Activated T-helper 1 cell treated with Interleukin-2 at 50 U/mL for 16 hours (primary cell): Measurements from ENCODE around the gene MARK3.

Source experiments
- DNase-seq: peaks from one replicate; pipeline ENCODE4 v3.0.0-alpha.2; 2020; ENCODE audit warnings: low read depth

Gene MARK3

DNA sequence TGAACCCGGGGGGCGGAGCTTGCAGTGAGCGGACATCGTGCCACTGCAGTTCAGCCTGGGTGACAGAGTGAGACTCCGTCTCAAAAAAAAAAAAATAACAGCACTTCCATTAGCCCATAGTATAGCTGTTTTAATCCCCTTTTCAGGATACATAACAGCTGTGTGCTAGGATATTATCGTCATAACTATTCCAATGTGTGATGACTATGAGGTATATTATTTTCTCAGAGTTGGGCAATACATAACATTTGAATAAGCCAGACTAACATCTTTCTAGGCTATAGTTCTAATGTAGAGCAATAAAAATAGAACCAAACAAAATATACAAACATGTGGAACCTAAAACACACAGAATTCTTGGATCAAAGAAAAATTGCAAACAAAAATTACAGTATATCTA, 57.1 kb downstream of the MARK3 start:
- DNase-seq: no peak

DNA sequence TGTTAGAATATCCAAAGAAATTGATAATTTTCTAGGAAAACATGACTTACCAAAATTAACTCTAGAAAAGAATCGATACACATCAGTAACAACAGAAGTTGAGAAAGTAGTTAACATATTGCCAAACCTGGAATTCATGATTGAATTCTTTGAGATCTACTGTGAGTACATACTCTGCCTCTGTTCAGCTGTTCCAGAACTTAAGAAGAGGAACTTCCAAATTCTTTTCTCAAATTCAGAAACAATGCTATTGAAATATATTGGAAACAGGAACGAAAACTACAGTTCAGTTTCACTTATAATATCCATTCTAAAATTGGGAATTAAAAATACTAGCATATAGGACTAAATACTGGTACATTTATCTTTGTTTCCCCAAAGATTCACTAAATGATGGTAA, 57.9 kb downstream of the MARK3 start:
- DNase-seq: no peak

DNA sequence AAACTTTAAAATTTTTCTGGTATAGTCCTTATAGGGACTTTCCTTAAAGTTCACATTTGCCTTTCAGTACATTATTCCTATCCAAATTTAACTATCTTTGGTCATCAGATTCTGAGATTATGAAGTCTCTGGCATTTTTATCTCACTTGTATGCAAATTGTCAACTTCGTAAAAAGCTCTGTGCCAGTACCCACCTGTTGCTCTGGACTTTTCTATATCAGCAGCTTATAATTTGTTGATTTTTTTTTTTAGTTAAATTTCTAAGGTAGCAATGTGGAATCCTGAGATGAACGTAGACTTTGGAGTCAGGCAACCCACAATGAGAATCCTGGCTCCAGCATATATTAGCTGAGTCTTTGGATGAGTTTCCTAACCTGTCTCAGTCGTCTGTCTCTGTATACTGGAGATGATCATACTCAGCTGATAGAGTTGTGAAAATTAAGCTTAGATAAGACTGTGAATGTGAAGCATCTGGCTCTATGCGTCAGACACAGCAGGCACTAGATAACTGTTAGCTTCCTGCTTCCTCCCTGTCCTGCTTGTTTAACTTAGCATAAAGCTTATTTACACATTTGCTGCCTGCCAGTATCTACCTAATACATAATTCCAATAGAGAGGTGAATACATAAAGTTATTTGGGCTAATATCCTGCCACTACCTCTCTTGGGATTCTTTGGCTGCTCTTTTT, 59.8 kb downstream of the MARK3 start:
- no peak for DNase-seq

GRCh38 chr14:103445806-103446205, 60.6 kb downstream of the MARK3 start:
- DNase-seq: no peak

- DNase-seq: no peak
These were observed 62.9 kb downstream of the MARK3 start for GRCh38 chr14:103448097-103448496.

GRCh38 chr14:103449634-103450161, 64.5 kb downstream of the MARK3 start:
- no peak for DNase-seq

DNA sequence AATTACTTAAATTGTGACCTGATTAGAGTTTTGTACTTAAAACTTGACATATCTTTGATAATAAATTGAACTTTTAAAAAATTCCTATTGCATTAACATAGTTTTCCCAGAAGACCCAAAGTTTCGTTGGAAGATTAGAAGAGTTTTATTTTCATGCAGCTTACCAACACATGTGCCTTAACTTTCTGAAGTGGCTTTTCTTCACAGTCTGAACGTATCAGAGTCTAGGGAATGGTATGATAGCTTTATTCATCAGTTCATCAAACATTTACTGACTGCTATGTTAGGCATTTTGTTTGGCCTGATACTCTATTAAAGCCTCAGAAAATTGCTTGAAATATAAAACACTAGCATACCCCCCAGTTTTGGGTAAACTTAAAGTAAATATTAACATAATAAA, 65.2 kb downstream of the MARK3 start:
- no peak for DNase-seq

- no peak for DNase-seq
These were observed 66.2 kb downstream of the MARK3 start for GRCh38 chr14:103451401-103451800.

GRCh38 chr14:103453791-103454190, 68.6 kb downstream of the MARK3 start:
- no peak for DNase-seq

DNA sequence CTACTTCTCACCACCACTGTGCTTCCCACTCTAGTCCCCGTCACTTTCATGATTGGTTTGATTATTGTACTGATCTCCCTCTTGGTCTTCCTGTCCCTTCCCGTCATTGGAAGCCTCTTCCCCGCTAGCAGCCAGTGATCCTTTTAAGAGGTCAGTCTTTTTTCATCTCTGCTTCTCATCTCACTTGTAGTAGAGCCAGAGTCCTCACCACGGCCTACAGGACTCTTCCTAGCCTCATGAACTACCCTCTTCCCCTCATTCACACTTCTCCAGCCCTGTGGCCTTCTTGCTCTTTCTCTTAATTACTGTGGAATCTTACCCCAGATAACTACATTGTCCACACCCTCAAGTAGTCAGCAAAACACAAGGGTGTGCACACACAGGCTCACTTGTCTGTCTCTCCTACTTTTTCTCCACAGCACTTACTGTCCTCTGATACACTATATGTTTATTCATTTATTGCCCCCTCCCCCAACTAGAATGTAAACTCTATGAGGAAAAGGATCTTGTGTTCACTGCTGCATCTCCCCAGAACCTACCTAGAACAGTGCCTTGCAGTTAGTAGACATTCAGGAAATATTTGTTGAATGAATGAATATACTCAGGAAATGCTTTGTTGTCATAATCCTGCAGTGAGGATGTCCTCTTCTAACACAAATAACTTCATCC, 71.1 kb downstream of the MARK3 start:
- no peak for DNase-seq

GRCh38 chr14:103460415-103460814, 75.2 kb downstream of the MARK3 start:
- no peak for DNase-seq

DNA sequence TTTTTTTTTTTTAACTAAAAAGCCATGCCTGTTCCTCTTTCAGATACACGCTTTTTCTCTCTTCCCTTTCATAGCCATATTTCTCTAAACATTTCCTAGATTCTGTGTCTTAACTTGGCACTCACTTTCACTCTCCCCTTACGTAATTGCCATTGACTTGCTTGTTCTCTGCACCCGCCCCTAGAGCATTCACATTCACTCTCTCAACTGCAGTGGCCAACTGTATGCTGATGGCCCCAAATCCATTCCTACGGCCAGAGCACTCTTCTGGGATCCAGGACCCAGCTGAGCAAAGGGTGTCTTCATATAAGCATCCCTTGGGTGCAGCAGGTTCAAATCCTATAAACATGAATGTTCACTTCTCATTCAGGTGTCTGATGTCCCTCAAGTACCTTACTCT, 77.9 kb downstream of the MARK3 start:
- DNase-seq: no peak

- DNase-seq: no peak
These were observed 78.6 kb downstream of the MARK3 start for GRCh38 chr14:103463851-103464250.

- DNase-seq: no peak
These were observed 87.7 kb downstream of the MARK3 start for GRCh38 chr14:103472939-103473338.

DNA sequence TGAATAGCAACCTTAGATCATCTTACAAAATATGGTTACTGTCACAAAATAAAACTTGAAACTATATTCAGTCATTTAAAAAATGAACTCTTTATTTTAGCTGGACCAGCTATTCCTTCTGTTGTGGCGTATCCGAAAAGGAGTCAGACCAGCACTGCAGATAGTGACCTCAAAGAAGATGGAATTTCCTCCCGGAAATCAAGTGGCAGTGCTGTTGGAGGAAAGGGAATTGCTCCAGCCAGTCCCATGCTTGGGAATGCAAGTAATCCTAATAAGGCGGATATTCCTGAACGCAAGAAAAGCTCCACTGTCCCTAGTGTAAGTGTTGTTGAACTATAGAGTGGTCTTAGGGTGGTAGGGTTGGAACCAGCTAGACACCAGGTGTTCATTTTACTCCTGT, 89.7 kb downstream of the MARK3 start:
- DNase-seq: no peak

GRCh38 chr14:103476065-103476464, 90.8 kb downstream of the MARK3 start:
- no peak for DNase-seq

GRCh38 chr14:103476631-103477030, 91.4 kb downstream of the MARK3 start:
- DNase-seq: no peak

DNA sequence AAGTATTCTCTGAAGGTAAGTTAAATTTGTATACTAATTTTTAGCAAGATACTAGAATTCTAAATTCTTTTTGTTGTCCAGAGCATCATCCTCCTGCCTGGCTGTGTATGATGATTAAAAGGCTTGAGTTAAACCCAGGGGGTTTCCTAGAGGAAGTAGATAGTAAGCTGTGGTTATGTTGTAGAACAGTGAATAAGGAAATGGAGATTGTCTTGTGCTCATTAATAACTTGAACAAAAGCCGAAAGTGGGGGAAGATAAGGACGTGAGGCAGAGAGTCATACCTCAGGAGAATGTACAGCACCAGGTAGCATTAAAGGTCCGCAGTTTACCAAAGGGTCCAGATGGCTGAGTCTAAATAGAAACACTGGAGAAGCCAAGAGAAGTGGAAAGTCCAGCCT, 95.4 kb downstream of the MARK3 start:
- no peak for DNase-seq

DNA sequence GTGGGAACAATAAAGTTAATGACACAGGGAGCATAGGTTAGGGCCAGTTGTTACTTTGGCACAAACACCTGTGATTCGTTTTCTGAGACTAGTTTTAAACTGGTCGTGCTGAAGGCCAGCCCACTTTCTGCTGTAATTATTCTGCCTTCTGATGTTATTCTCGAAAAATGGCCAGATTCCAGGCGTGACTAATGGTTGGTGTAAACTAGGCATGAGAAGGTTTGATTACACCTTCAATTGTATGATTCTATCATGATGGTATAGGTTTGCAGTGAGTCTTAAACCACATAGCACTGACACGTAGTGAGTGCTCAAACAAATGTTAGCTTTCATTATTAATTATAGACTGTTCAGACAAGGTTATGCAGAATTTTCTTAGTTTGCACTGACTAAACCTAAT, 98.4 kb downstream of the MARK3 start:
- no peak for DNase-seq

- DNase-seq: no peak
These were observed 100.3 kb downstream of the MARK3 start for GRCh38 chr14:103485504-103485903.

- no peak for DNase-seq
These were observed 102.9 kb downstream of the MARK3 start for GRCh38 chr14:103488071-103488470.

GRCh38 chr14:103488960-103489359, 103.7 kb downstream of the MARK3 start:
- DNase-seq: no peak

GRCh38 chr14:103489621-103490020, 104.4 kb downstream of the MARK3 start:
- no peak for DNase-seq

- no peak for DNase-seq
These were observed 106.5 kb downstream of the MARK3 start for GRCh38 chr14:103491691-103492090.
